PC-9 (cell line): ENCODE data around the gene PTGES2. TPM values are rescaled to one million over a fixed set of nuclear protein-coding genes. Genes with fewer than 3 reads are reported as not detected.

ENCODE experiments used
- BruUV-seq: library from RNA; stranded (reverse); fragments of 400-500 nt; replicated peaks from 2 replicates; lab custom pipeline; 2021; lab: Mats Ljungman, UMichigan
- CTCF ChIA-PET: fragments of 300-600 bp; sonication (Branson Sonifier 250); formaldehyde crosslinking; loops from one replicate; lab custom pipeline; 2022; ENCODE audit warnings: antibody characterized with exemption; lab: Charles Lee
- POLR2A ChIA-PET: fragments of 300-600 bp; sonication (Branson Sonifier 250); formaldehyde crosslinking; loops from one replicate; lab custom pipeline; 2022; ENCODE audit warnings: antibody characterized with exemption; ENCODE audit not compliant: unreplicated experiment; lab: Charles Lee
- DNase-seq, 2 experiments: peaks; one replicate each; pipeline versions ENCODE4 v3.0.0 to v3.0.0-alpha.2; 2015 to 2022; ENCODE audit warnings: mixed read lengths in 1 of 2
- H2AFZ ChIP-seq: fragments of 200-600 bp; sonication (generic); 2 replicates; pipeline ENCODE4 v1.8.1; 2017; ENCODE audit warnings: antibody characterized with exemption
- H3F3A ChIP-seq: fragments of 200-600 bp; sonication (generic); 2 replicates; pipeline ENCODE4 v1.8.1; 2017; ENCODE audit warnings: antibody characterized with exemption, mild to moderate bottlenecking, low read depth; ENCODE audit not compliant: insufficient read depth
- H3K27ac ChIP-seq: fragments of 200-600 bp; sonication (generic); 2 replicates; pipeline ENCODE4 v1.6.1; 2016; ENCODE audit warnings: mixed run types
- H3K27me3 ChIP-seq: fragments of 200-600 bp; sonication (generic); 2 replicates; pipeline ENCODE4 v1.6.1; 2016; ENCODE audit warnings: low read depth, mixed run types; ENCODE audit not compliant: insufficient read depth
- H3K36me3 ChIP-seq: fragments of 200-600 bp; sonication (generic); 2 replicates; pipeline ENCODE4 v1.6.1; 2016; ENCODE audit warnings: low read depth, mixed run types
- H3K4me1 ChIP-seq: fragments of 200-600 bp; sonication (generic); replicated peaks from 2 replicates; pipeline ENCODE4 v1.6.1; 2016; ENCODE audit warnings: mixed run types; ENCODE audit not compliant: insufficient read depth
- H3K4me2 ChIP-seq: fragments of 200-600 bp; sonication (generic); 2 replicates; pipeline ENCODE4 v1.6.1; 2017; ENCODE audit warnings: mixed run types
- H3K4me3 ChIP-seq: fragments of 200-600 bp; sonication (generic); 2 replicates; pipeline ENCODE4 v1.6.1; 2016; ENCODE audit warnings: mixed run types
- H3K79me2 ChIP-seq: fragments of 200-600 bp; sonication (generic); 2 replicates; pipeline ENCODE4 v1.6.1; 2017; ENCODE audit warnings: low read depth, mixed run types
- H3K9me2 ChIP-seq: fragments of 200-600 bp; sonication (generic); 2 replicates; pipeline ENCODE4 v1.8.1; 2017; ENCODE audit warnings: mild to moderate bottlenecking; ENCODE audit not compliant: insufficient read depth
- H3K9me3 ChIP-seq: fragments of 200-600 bp; sonication (generic); 2 replicates; pipeline ENCODE4 v1.8.1; 2016; ENCODE audit warnings: low read depth; ENCODE audit not compliant: insufficient read depth
- H4K20me1 ChIP-seq: fragments of 200-600 bp; sonication (generic); 2 replicates; pipeline ENCODE4 v1.8.1; 2017; ENCODE audit not compliant: insufficient read depth
- EZH2 ChIP-seq: fragments of 200-600 bp; sonication (generic); IDR thresholded peaks from 2 replicates; pipeline ENCODE4 v1.8.0; 2017; ENCODE audit warnings: antibody characterized with exemption, low read depth
- intact Hi-C: fragments of 100-400 bp; cut with micrococcal nuclease; formaldehyde crosslinking; loops from one replicate; pipeline ENCODE4 v1.10.0; 2022; ENCODE audit not compliant: unreplicated experiment
- total RNA-seq: library from RNA; stranded (reverse); gene quantifications from 2 replicates; pipeline ENCODE4 v1.2.3, GENCODE V29; 2021
- TF ChIP-seq, protein P1 (sequence below): fragments of 200-600 bp; sonication (generic); conservative IDR thresholded peaks from 2 replicates; pipeline ENCODE4 v1.6.1; 2017; ENCODE audit warnings: mixed run types, antibody characterized with exemption, mild to moderate bottlenecking, moderate library complexity

Gene PTGES2
- total RNA-seq, 1 experiment from 2014 or later: 95.2 TPM

DNA sequence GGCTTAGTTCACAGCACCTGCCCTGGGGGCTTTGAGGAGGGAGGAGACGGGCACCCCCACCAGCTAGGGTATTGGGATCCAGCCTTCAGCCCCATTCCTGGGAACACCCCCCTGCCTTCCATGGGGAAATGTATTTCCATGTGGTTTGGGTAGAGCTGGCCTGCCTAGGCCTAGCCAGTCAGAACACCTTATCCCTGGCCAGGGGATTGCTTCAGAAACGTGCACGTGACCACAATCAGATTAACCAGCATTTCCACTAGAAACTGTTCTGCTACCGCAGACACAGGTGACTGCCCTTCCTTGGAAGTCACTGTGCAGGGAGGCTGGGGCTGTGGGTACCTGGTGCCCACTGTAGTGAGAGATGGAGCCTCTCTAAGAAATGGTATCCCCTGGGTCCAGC, 46.5 kb upstream of the PTGES2 start:
- Histone ChIP-seq H3K9me3 (no peaks in the 10 kb centered on the region), H3K27ac (no peak overlapping the region), H3K27me3 (no peaks in the 10 kb centered on the region), H3K36me3 (peaks cover 24% of the 10 kb centered on the region; the same call in 1 of the 2 replicates), H3K4me1 (peaks cover 18% of the 10 kb centered on the region), H3F3A (peaks cover 12% of the 10 kb centered on the region), H4K20me1 (no peaks in the 10 kb centered on the region), H3K4me3 (no peak overlapping the region), H2AFZ (no peak overlapping the region), H3K79me2 (no peaks in the 10 kb centered on the region), H3K9me2 (no peaks in the 10 kb centered on the region), H3K4me2 (no peak overlapping the region)
- intact Hi-C loops: no loop called here
- ChIA-PET CTCF (no interaction called here), POLR2A (no interaction called here)
- no peak for DNase-seq
- no TSS peak for BruUV-seq
- TF ChIP-seq EZH2: no peak
- TF ChIP-seq, protein P1, sequence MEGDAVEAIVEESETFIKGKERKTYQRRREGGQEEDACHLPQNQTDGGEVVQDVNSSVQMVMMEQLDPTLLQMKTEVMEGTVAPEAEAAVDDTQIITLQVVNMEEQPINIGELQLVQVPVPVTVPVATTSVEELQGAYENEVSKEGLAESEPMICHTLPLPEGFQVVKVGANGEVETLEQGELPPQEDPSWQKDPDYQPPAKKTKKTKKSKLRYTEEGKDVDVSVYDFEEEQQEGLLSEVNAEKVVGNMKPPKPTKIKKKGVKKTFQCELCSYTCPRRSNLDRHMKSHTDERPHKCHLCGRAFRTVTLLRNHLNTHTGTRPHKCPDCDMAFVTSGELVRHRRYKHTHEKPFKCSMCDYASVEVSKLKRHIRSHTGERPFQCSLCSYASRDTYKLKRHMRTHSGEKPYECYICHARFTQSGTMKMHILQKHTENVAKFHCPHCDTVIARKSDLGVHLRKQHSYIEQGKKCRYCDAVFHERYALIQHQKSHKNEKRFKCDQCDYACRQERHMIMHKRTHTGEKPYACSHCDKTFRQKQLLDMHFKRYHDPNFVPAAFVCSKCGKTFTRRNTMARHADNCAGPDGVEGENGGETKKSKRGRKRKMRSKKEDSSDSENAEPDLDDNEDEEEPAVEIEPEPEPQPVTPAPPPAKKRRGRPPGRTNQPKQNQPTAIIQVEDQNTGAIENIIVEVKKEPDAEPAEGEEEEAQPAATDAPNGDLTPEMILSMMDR: no peak

DNA sequence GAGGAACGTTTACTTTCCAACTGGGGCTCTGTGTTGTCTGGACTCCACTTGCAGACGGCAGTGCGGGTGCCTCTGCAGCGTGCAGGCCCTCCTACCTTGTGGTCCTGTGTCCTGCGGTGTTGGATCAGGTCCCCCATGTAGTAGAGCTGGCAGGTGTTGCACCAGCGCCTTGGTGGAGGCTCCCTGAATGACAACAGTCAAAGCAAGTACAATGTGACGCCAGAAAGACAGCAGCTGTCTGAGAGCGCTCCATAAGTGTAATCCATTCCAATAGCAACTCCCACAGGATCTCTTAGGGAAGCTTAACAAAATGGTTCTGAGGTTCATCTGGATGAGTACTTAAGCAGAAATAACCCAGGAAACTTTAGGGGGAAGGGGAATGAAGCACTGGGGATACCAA, 42.4 kb upstream of the PTGES2 start:
- H3F3A ChIP-seq: peaks cover 4% of the 10 kb centered on the region; the same call in 1 of the 2 replicates
- intact Hi-C loops: no loop called here
- no peaks in the 10 kb centered on the region for H3K79me2 ChIP-seq
- no peaks in the 10 kb centered on the region for H3K27me3 ChIP-seq
- POLR2A ChIA-PET: no interaction called here
- no peak overlapping the region for H3K4me2 ChIP-seq
- no peaks in the 10 kb centered on the region for H3K4me1 ChIP-seq
- peaks cover 8% of the 10 kb centered on the region; the same call in 1 of the 2 replicates for H3K36me3 ChIP-seq
- H3K9me3 ChIP-seq: no peaks in the 10 kb centered on the region
- no peak for TF ChIP-seq EZH2
- TF ChIP-seq, protein P1: no peak
- CTCF ChIA-PET: no interaction called here
- H2AFZ ChIP-seq: no peak overlapping the region
- no peak for DNase-seq
- no peaks in the 10 kb centered on the region for H4K20me1 ChIP-seq
- no peak overlapping the region for H3K4me3 ChIP-seq
- no peak overlapping the region for H3K27ac ChIP-seq
- H3K9me2 ChIP-seq: no peaks in the 10 kb centered on the region
- BruUV-seq: no TSS peak

- BruUV-seq: no TSS peak
- Histone ChIP-seq H3K79me2 (no peaks in the 10 kb centered on the region), H3K27ac (no peak overlapping the region), H3K9me2 (no peaks in the 10 kb centered on the region), H4K20me1 (no peaks in the 10 kb centered on the region), H3F3A (peaks cover 4% of the 10 kb centered on the region; the same call in 1 of the 2 replicates), H3K36me3 (peaks cover 4% of the 10 kb centered on the region; the same call in 1 of the 2 replicates), H3K4me2 (no peak overlapping the region), H3K4me1 (no peaks in the 10 kb centered on the region), H2AFZ (no peak overlapping the region), H3K9me3 (no peaks in the 10 kb centered on the region), H3K4me3 (no peak overlapping the region), H3K27me3 (no peaks in the 10 kb centered on the region)
- TF ChIP-seq, protein P1: no peak
- no peak for TF ChIP-seq EZH2
- ChIA-PET CTCF (interaction anchor here (0.7 kb wide), 1 partner anchor 52 kb away, joined by 10 read pairs; no protein-coding TSS in a partner anchor), POLR2A (no interaction called here)
- DNase-seq: no peak
- intact Hi-C loops: no loop called here
Observed at GRCh38 chr9:128169492-128169891, 42.0 kb upstream of the PTGES2 start.
